Neural cell (in vitro differentiated cells): ENCODE measurements around the gene TRIM56. TPM values are rescaled to one million over a fixed set of nuclear protein-coding genes. Genes with fewer than 3 reads are reported as not detected.

Experiments used
- H2AFZ ChIP-seq: fragments of 200-600, 300-800 bp; sonication (generic), shearing (Covaris generic); 2 replicates; pipeline ENCODE4 v1.6.0; 2014; ENCODE audit warnings: low read depth, mild to moderate bottlenecking, antibody characterized with exemption, low read length, moderate library complexity
- H3F3A ChIP-seq: fragments of 200-600 bp; shearing (Covaris generic); 2 replicates; pipeline ENCODE4 v1.6.1; 2016; ENCODE audit warnings: mild to moderate bottlenecking, moderate library complexity, mixed read lengths, antibody characterized with exemption, low read length; ENCODE audit not compliant: insufficient read depth, poor library complexity, severe bottlenecking
- H3K27ac ChIP-seq: fragments of 200-600, 300-800 bp; sonication (generic), shearing (Covaris generic); 2 replicates; pipeline ENCODE4 v1.5.1; 2014; ENCODE audit warnings: mild to moderate bottlenecking, low read length, moderate library complexity
- H3K27me3 ChIP-seq: fragments of 300-800, 200-600 bp; sonication (generic), shearing (Covaris generic); 2 replicates; pipeline ENCODE4 v1.6.0; 2014; ENCODE audit warnings: mild to moderate bottlenecking, low read depth, low read length, moderate library complexity; ENCODE audit not compliant: insufficient read depth
- H3K36me3 ChIP-seq: fragments of 300-800, 200-600 bp; sonication (generic), shearing (Covaris generic); 2 replicates; pipeline ENCODE4 v1.5.1; 2014; ENCODE audit warnings: mild to moderate bottlenecking, antibody characterized with exemption, low read length, moderate library complexity; ENCODE audit not compliant: insufficient read depth
- H3K4me2 ChIP-seq: fragments of 300-800, 200-600 bp; sonication (generic), shearing (Covaris generic); 2 replicates; pipeline ENCODE4 v1.6.0; 2014; ENCODE audit warnings: mild to moderate bottlenecking, low read length
- H3K4me3 ChIP-seq: fragments of 300-800, 200-600 bp; sonication (generic), shearing (Covaris generic); 2 replicates; pipeline ENCODE4 v1.5.1; 2014; ENCODE audit warnings: mild to moderate bottlenecking, low read length, moderate library complexity
- H3K79me2 ChIP-seq: fragments of 200-600 bp; shearing (Covaris generic); replicated peaks from 2 replicates; pipeline ENCODE4 v1.6.0; 2014; ENCODE audit warnings: mild to moderate bottlenecking, low read length, moderate library complexity; ENCODE audit not compliant: insufficient read depth
- H3K9ac ChIP-seq: fragments of 300-800, 200-600 bp; sonication (generic), shearing (Covaris generic); 2 replicates; pipeline ENCODE4 v1.6.1; 2016; ENCODE audit warnings: mild to moderate bottlenecking, low read length, mixed read lengths
- H3K9me2 ChIP-seq: fragments of 200-600 bp; shearing (Covaris generic); 2 replicates; pipeline ENCODE4 v1.6.1; 2016; ENCODE audit warnings: mild to moderate bottlenecking, low read length, mixed read lengths; ENCODE audit not compliant: insufficient read depth
- H3K9me3 ChIP-seq: fragments of 200-600, 300-800 bp; sonication (generic), shearing (Covaris generic); 2 replicates; pipeline ENCODE4 v1.6.1; 2016; ENCODE audit warnings: mild to moderate bottlenecking, mixed run types, low read length, moderate library complexity, mixed read lengths
- H4K20me1 ChIP-seq: fragments of 200-600 bp; shearing (Covaris generic); 2 replicates; pipeline ENCODE4 v1.6.1; 2016; ENCODE audit warnings: mild to moderate bottlenecking, mixed run types; ENCODE audit not compliant: insufficient read depth
- CTCF ChIP-seq: fragments of 450-650 bp; IDR thresholded peaks from 2 replicates; pipeline ENCODE4 v1.5.1; 2014; ENCODE audit warnings: antibody characterized with exemption, mild to moderate bottlenecking, moderate library complexity; ENCODE audit not compliant: poor library complexity, severe bottlenecking
- EP300 ChIP-seq: fragments of 450-650 bp; conservative IDR thresholded peaks from 2 replicates; pipeline ENCODE4 v1.6.1; 2014; ENCODE audit warnings: antibody characterized with exemption, mild to moderate bottlenecking, moderate library complexity; ENCODE audit not compliant: poor library complexity, severe bottlenecking
- EZH2 ChIP-seq: fragments of 200-600, 300-800 bp; shearing (Covaris generic), sonication (generic); IDR thresholded peaks from 2 replicates; pipeline ENCODE4 v1.6.1; 2014; ENCODE audit warnings: antibody characterized with exemption, low read length, borderline replicate concordance, mild to moderate bottlenecking; ENCODE audit not compliant: insufficient read depth, poor library complexity, severe bottlenecking
- MXI1 ChIP-seq: fragments of 450-650 bp; conservative IDR thresholded peaks from 2 replicates; pipeline ENCODE4 v1.6.1; 2014; ENCODE audit warnings: antibody characterized with exemption, mild to moderate bottlenecking; ENCODE audit not compliant: poor library complexity, severe bottlenecking
- POLR2AphosphoS5 ChIP-seq: IDR thresholded peaks from 2 replicates; pipeline ENCODE4 v1.6.1; 2012
- RAD21 ChIP-seq: fragments of 450-650 bp; conservative IDR thresholded peaks from 2 replicates; pipeline ENCODE4 v1.6.1; 2014; ENCODE audit warnings: antibody characterized with exemption, mild to moderate bottlenecking, moderate library complexity
- SMC3 ChIP-seq: fragments of 450-650 bp; conservative IDR thresholded peaks from 2 replicates; pipeline ENCODE4 v1.6.1; 2014; ENCODE audit warnings: antibody characterized with exemption, mild to moderate bottlenecking, moderate library complexity; ENCODE audit not compliant: poor library complexity
- TAF1 ChIP-seq: IDR thresholded peaks from 2 replicates; pipeline ENCODE4 v1.6.1; 2012; ENCODE audit warnings: low read depth
- polyA plus RNA-seq: library from polyadenylated mRNA; depleted of rRNA; stranded (reverse); fragments of >200 nt; gene quantifications from 2 replicates; pipeline ENCODE4 v1.2.3, GENCODE V29; 2014
- TF ChIP-seq, protein P1 (sequence below): IDR thresholded peaks from 2 replicates; pipeline ENCODE4 v1.6.1; 2012; ENCODE audit warnings: borderline replicate concordance

TRIM56 gene
- polyA plus RNA-seq, 1 donor from 2014 or later, result 0.01 TPM

DNA sequence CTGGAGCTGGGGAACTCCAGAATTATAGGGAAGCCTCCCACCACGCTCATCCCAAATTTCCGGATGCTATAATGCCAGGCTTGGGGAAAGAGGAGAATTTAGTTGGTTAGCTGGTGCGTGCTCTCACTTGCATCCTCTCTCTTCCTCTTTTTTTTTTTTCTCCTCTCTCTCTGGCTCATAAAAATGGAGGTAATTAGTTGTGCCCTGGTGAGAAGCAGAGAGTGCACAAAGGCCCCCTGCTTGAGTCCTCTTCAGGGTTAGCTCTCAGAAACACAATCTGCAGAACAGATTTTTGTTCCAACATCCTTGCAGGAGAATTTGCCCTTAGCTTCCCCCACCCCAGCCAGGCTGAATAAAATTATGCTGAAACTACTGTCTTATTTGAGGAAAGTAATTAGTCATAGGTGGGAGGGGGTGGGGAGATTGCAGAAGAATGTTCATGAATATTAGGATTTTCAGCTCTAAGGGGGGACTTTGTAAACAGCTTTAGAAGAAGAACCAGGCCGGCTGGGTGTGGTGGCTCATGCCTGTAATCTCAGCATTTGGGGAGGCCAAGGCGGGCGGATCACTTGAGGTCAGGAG lies 49.2 kb downstream of the TRIM56 start:
- Histone ChIP-seq H3K79me2 (no peaks in the 10 kb centered on the region), H3K27ac (peak overlapping the region; percentile 7), H3K9me3 (no peaks in the 10 kb centered on the region), H3K4me2 (no peak overlapping the region), H3K4me3 (no peak overlapping the region), H2AFZ (no peak overlapping the region), H4K20me1 (no peaks in the 10 kb centered on the region), H3K9ac (no peak overlapping the region), H3F3A (no peaks in the 10 kb centered on the region), H3K36me3 (no peaks in the 10 kb centered on the region), H3K27me3 (no peaks in the 10 kb centered on the region), H3K9me2 (no peaks in the 10 kb centered on the region)
- TF ChIP-seq POLR2AphosphoS5, result no peak
- TF ChIP-seq RAD21, result no peak
- no peak for TF ChIP-seq EP300
- TF ChIP-seq, protein P1, sequence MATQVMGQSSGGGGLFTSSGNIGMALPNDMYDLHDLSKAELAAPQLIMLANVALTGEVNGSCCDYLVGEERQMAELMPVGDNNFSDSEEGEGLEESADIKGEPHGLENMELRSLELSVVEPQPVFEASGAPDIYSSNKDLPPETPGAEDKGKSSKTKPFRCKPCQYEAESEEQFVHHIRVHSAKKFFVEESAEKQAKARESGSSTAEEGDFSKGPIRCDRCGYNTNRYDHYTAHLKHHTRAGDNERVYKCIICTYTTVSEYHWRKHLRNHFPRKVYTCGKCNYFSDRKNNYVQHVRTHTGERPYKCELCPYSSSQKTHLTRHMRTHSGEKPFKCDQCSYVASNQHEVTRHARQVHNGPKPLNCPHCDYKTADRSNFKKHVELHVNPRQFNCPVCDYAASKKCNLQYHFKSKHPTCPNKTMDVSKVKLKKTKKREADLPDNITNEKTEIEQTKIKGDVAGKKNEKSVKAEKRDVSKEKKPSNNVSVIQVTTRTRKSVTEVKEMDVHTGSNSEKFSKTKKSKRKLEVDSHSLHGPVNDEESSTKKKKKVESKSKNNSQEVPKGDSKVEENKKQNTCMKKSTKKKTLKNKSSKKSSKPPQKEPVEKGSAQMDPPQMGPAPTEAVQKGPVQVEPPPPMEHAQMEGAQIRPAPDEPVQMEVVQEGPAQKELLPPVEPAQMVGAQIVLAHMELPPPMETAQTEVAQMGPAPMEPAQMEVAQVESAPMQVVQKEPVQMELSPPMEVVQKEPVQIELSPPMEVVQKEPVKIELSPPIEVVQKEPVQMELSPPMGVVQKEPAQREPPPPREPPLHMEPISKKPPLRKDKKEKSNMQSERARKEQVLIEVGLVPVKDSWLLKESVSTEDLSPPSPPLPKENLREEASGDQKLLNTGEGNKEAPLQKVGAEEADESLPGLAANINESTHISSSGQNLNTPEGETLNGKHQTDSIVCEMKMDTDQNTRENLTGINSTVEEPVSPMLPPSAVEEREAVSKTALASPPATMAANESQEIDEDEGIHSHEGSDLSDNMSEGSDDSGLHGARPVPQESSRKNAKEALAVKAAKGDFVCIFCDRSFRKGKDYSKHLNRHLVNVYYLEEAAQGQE, result no peak
- no peak for TF ChIP-seq MXI1
- TF ChIP-seq SMC3, result no peak
- TF ChIP-seq TAF1, result no peak
- no peak for TF ChIP-seq EZH2

GRCh38 chr7:101137651-101138212 lies 52.5 kb downstream of the TRIM56 start:
- H3K9me3 ChIP-seq, result no peaks in the 10 kb centered on the region
- no peak overlapping the region for H3K4me3 ChIP-seq
- H3F3A ChIP-seq, result no peaks in the 10 kb centered on the region
- no peak overlapping the region for H2AFZ ChIP-seq
- no peak overlapping the region for H3K27ac ChIP-seq
- no peaks in the 10 kb centered on the region for H4K20me1 ChIP-seq
- H3K9ac ChIP-seq, result no peak overlapping the region
- no peaks in the 10 kb centered on the region for H3K79me2 ChIP-seq
- H3K36me3 ChIP-seq, result no peaks in the 10 kb centered on the region
- TF ChIP-seq, protein P1, result no peak
- TF ChIP-seq CTCF (no peak), EZH2 (no peak), TAF1 (no peak), POLR2AphosphoS5 (no peak), SMC3 (no peak), RAD21 (no peak), MXI1 (no peak), EP300 (no peak)
- H3K9me2 ChIP-seq, result no peaks in the 10 kb centered on the region
- H3K27me3 ChIP-seq, result no peaks in the 10 kb centered on the region
- H3K4me2 ChIP-seq, result no peak overlapping the region
